Measurements from ENCODE around the gene SMARCD3.

SMARCD3 gene

GRCh38 chr7:151198945-151199848 is 49.3 kb downstream of the SMARCD3 start:
- TF ChIP-seq ZFX (IDR thresholded peaks at IDR 0.05): no peak
- TF ChIP-seq CTCF (conservative IDR thresholded peaks at IDR 0.05): no peak
- H3K27ac ChIP-seq: no peak overlapping the region

- TF ChIP-seq ZFX (IDR thresholded peaks at IDR 0.05): no peak
- no peak for TF ChIP-seq CTCF (conservative IDR thresholded peaks at IDR 0.05)
- no peak overlapping the region for H3K27ac ChIP-seq
Observed at GRCh38 chr7:151197932-151198331, 50.6 kb downstream of the SMARCD3 start.

GRCh38 chr7:151195616-151196450 is 52.7 kb downstream of the SMARCD3 start:
- TF ChIP-seq CTCF (conservative IDR thresholded peaks at IDR 0.05): no peak
- TF ChIP-seq ZFX (IDR thresholded peaks at IDR 0.05): no peak
- H3K27ac ChIP-seq: no peak overlapping the region

- H3K27ac ChIP-seq: no peak overlapping the region
Observed at GRCh38 chr7:151194188-151194587, 54.3 kb downstream of the SMARCD3 start.

GRCh38 chr7:151193203-151193978 is 55.1 kb downstream of the SMARCD3 start:
- no peak overlapping the region for H3K27ac ChIP-seq

More at GRCh38 chr7:151194188-151194587, 54.3 kb downstream of the SMARCD3 start:
- TF ChIP-seq CTCF (conservative IDR thresholded peaks at IDR 0.05) (no peak), ZFX (IDR thresholded peaks at IDR 0.05) (no peak)

GRCh38 chr7:151192002-151192539 is 56.4 kb downstream of the SMARCD3 start:
- H3K27ac ChIP-seq: no peak overlapping the region
- no peak for TF ChIP-seq ZFX (IDR thresholded peaks at IDR 0.05)
- TF ChIP-seq CTCF (conservative IDR thresholded peaks at IDR 0.05): no peak

More at GRCh38 chr7:151193203-151193978, 55.1 kb downstream of the SMARCD3 start:
- TF ChIP-seq CTCF (conservative IDR thresholded peaks at IDR 0.05) (no peak), ZFX (IDR thresholded peaks at IDR 0.05) (no peak)

Measured in C4-2B (cell line).